Neural cell (in vitro differentiated cells): ENCODE results near the gene CCL28. TPM values are rescaled to one million over a fixed set of nuclear protein-coding genes. Genes with fewer than 3 reads are reported as not detected.

ENCODE experiments used
- H2AFZ ChIP-seq: fragments of 200-600, 300-800 bp; sonication (generic), shearing (Covaris generic); 2 replicates; pipeline ENCODE4 v1.6.0; 2014; ENCODE audit warnings: low read depth, mild to moderate bottlenecking, antibody characterized with exemption, low read length, moderate library complexity
- H3F3A ChIP-seq: fragments of 200-600 bp; shearing (Covaris generic); 2 replicates; pipeline ENCODE4 v1.6.1; 2016; ENCODE audit warnings: mild to moderate bottlenecking, moderate library complexity, mixed read lengths, antibody characterized with exemption, low read length; ENCODE audit not compliant: insufficient read depth, poor library complexity, severe bottlenecking
- H3K27ac ChIP-seq: fragments of 200-600, 300-800 bp; sonication (generic), shearing (Covaris generic); 2 replicates; pipeline ENCODE4 v1.5.1; 2014; ENCODE audit warnings: mild to moderate bottlenecking, low read length, moderate library complexity
- H3K27me3 ChIP-seq: fragments of 300-800, 200-600 bp; sonication (generic), shearing (Covaris generic); 2 replicates; pipeline ENCODE4 v1.6.0; 2014; ENCODE audit warnings: mild to moderate bottlenecking, low read depth, low read length, moderate library complexity; ENCODE audit not compliant: insufficient read depth
- H3K36me3 ChIP-seq: fragments of 300-800, 200-600 bp; sonication (generic), shearing (Covaris generic); 2 replicates; pipeline ENCODE4 v1.5.1; 2014; ENCODE audit warnings: mild to moderate bottlenecking, antibody characterized with exemption, low read length, moderate library complexity; ENCODE audit not compliant: insufficient read depth
- H3K4me2 ChIP-seq: fragments of 300-800, 200-600 bp; sonication (generic), shearing (Covaris generic); 2 replicates; pipeline ENCODE4 v1.6.0; 2014; ENCODE audit warnings: mild to moderate bottlenecking, low read length
- H3K4me3 ChIP-seq: fragments of 300-800, 200-600 bp; sonication (generic), shearing (Covaris generic); 2 replicates; pipeline ENCODE4 v1.5.1; 2014; ENCODE audit warnings: mild to moderate bottlenecking, low read length, moderate library complexity
- H3K79me2 ChIP-seq: fragments of 200-600 bp; shearing (Covaris generic); replicated peaks from 2 replicates; pipeline ENCODE4 v1.6.0; 2014; ENCODE audit warnings: mild to moderate bottlenecking, low read length, moderate library complexity; ENCODE audit not compliant: insufficient read depth
- H3K9ac ChIP-seq: fragments of 300-800, 200-600 bp; sonication (generic), shearing (Covaris generic); 2 replicates; pipeline ENCODE4 v1.6.1; 2016; ENCODE audit warnings: mild to moderate bottlenecking, low read length, mixed read lengths
- H3K9me2 ChIP-seq: fragments of 200-600 bp; shearing (Covaris generic); 2 replicates; pipeline ENCODE4 v1.6.1; 2016; ENCODE audit warnings: mild to moderate bottlenecking, low read length, mixed read lengths; ENCODE audit not compliant: insufficient read depth
- H3K9me3 ChIP-seq: fragments of 200-600, 300-800 bp; sonication (generic), shearing (Covaris generic); 2 replicates; pipeline ENCODE4 v1.6.1; 2016; ENCODE audit warnings: mild to moderate bottlenecking, mixed run types, low read length, moderate library complexity, mixed read lengths
- H4K20me1 ChIP-seq: fragments of 200-600 bp; shearing (Covaris generic); 2 replicates; pipeline ENCODE4 v1.6.1; 2016; ENCODE audit warnings: mild to moderate bottlenecking, mixed run types; ENCODE audit not compliant: insufficient read depth
- CTCF ChIP-seq: fragments of 450-650 bp; IDR thresholded peaks from 2 replicates; pipeline ENCODE4 v1.5.1; 2014; ENCODE audit warnings: antibody characterized with exemption, mild to moderate bottlenecking, moderate library complexity; ENCODE audit not compliant: poor library complexity, severe bottlenecking
- EP300 ChIP-seq: fragments of 450-650 bp; conservative IDR thresholded peaks from 2 replicates; pipeline ENCODE4 v1.6.1; 2014; ENCODE audit warnings: antibody characterized with exemption, mild to moderate bottlenecking, moderate library complexity; ENCODE audit not compliant: poor library complexity, severe bottlenecking
- EZH2 ChIP-seq: fragments of 200-600, 300-800 bp; shearing (Covaris generic), sonication (generic); IDR thresholded peaks from 2 replicates; pipeline ENCODE4 v1.6.1; 2014; ENCODE audit warnings: antibody characterized with exemption, low read length, borderline replicate concordance, mild to moderate bottlenecking; ENCODE audit not compliant: insufficient read depth, poor library complexity, severe bottlenecking
- MXI1 ChIP-seq: fragments of 450-650 bp; conservative IDR thresholded peaks from 2 replicates; pipeline ENCODE4 v1.6.1; 2014; ENCODE audit warnings: antibody characterized with exemption, mild to moderate bottlenecking; ENCODE audit not compliant: poor library complexity, severe bottlenecking
- POLR2AphosphoS5 ChIP-seq: IDR thresholded peaks from 2 replicates; pipeline ENCODE4 v1.6.1; 2012
- RAD21 ChIP-seq: fragments of 450-650 bp; conservative IDR thresholded peaks from 2 replicates; pipeline ENCODE4 v1.6.1; 2014; ENCODE audit warnings: antibody characterized with exemption, mild to moderate bottlenecking, moderate library complexity
- SMC3 ChIP-seq: fragments of 450-650 bp; conservative IDR thresholded peaks from 2 replicates; pipeline ENCODE4 v1.6.1; 2014; ENCODE audit warnings: antibody characterized with exemption, mild to moderate bottlenecking, moderate library complexity; ENCODE audit not compliant: poor library complexity
- TAF1 ChIP-seq: IDR thresholded peaks from 2 replicates; pipeline ENCODE4 v1.6.1; 2012; ENCODE audit warnings: low read depth
- polyA plus RNA-seq: library from polyadenylated mRNA; depleted of rRNA; stranded (reverse); fragments of >200 nt; gene quantifications from 2 replicates; pipeline ENCODE4 v1.2.3, GENCODE V29; 2014
- TF ChIP-seq, protein P1 (sequence below): IDR thresholded peaks from 2 replicates; pipeline ENCODE4 v1.6.1; 2012; ENCODE audit warnings: borderline replicate concordance

The CCL28 gene
- polyA plus RNA-seq, 1 donor from 2014 or later: not detected

- H3K79me2 ChIP-seq: no peaks in the 10 kb centered on the region
- H3K9ac ChIP-seq: no peak overlapping the region
- no peak overlapping the region for H3K4me2 ChIP-seq
- H3K4me3 ChIP-seq: no peak overlapping the region
- no peaks in the 10 kb centered on the region for H3K9me3 ChIP-seq
- H3K27me3 ChIP-seq: no peaks in the 10 kb centered on the region
- no peaks in the 10 kb centered on the region for H3F3A ChIP-seq
- no peaks in the 10 kb centered on the region for H3K36me3 ChIP-seq
- TF ChIP-seq CTCF (no peak), SMC3 (no peak), EP300 (no peak), TAF1 (no peak), POLR2AphosphoS5 (no peak), EZH2 (no peak), MXI1 (no peak), RAD21 (no peak)
- TF ChIP-seq, protein P1, sequence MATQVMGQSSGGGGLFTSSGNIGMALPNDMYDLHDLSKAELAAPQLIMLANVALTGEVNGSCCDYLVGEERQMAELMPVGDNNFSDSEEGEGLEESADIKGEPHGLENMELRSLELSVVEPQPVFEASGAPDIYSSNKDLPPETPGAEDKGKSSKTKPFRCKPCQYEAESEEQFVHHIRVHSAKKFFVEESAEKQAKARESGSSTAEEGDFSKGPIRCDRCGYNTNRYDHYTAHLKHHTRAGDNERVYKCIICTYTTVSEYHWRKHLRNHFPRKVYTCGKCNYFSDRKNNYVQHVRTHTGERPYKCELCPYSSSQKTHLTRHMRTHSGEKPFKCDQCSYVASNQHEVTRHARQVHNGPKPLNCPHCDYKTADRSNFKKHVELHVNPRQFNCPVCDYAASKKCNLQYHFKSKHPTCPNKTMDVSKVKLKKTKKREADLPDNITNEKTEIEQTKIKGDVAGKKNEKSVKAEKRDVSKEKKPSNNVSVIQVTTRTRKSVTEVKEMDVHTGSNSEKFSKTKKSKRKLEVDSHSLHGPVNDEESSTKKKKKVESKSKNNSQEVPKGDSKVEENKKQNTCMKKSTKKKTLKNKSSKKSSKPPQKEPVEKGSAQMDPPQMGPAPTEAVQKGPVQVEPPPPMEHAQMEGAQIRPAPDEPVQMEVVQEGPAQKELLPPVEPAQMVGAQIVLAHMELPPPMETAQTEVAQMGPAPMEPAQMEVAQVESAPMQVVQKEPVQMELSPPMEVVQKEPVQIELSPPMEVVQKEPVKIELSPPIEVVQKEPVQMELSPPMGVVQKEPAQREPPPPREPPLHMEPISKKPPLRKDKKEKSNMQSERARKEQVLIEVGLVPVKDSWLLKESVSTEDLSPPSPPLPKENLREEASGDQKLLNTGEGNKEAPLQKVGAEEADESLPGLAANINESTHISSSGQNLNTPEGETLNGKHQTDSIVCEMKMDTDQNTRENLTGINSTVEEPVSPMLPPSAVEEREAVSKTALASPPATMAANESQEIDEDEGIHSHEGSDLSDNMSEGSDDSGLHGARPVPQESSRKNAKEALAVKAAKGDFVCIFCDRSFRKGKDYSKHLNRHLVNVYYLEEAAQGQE: no peak
- no peaks in the 10 kb centered on the region for H3K9me2 ChIP-seq
- H4K20me1 ChIP-seq: no peaks in the 10 kb centered on the region
- H3K27ac ChIP-seq: no peak overlapping the region
- H2AFZ ChIP-seq: no peak overlapping the region
Observed at GRCh38 chr5:43348207-43348606, 64.0 kb downstream of the CCL28 start.

DNA sequence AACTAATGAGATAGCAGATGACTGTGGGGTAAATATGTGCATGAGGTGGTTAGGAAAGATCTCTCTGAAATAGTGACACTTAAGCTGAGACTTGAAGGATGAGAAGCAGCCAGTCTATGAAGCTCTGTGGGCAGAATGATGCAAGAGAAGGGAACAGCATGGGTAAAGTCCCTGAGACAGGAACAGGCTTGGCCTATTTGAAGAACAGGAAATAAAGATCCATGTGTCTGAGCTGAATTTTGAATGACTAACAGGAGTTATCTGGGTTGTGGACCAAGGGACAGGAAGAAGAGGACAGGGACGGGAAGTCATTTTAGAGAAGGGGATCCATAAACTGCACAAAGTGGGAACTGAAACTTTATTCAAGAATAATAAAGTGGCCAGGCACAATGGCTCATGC, 73.3 kb downstream of the CCL28 start:
- H2AFZ ChIP-seq: no peak overlapping the region
- no peaks in the 10 kb centered on the region for H3K79me2 ChIP-seq
- H4K20me1 ChIP-seq: no peaks in the 10 kb centered on the region
- no peaks in the 10 kb centered on the region for H3K27me3 ChIP-seq
- TF ChIP-seq CTCF: no peak
- no peak for TF ChIP-seq EZH2
- no peak for TF ChIP-seq RAD21
- TF ChIP-seq TAF1: no peak
- TF ChIP-seq SMC3: no peak
- TF ChIP-seq EP300: no peak
- no peak for TF ChIP-seq POLR2AphosphoS5
- no peak for TF ChIP-seq MXI1
- TF ChIP-seq, protein P1: no peak
- H3K36me3 ChIP-seq: no peaks in the 10 kb centered on the region
- H3F3A ChIP-seq: no peaks in the 10 kb centered on the region
- no peak overlapping the region for H3K4me2 ChIP-seq
- no peaks in the 10 kb centered on the region for H3K9me2 ChIP-seq
- H3K9ac ChIP-seq: no peak overlapping the region
- H3K4me3 ChIP-seq: no peak overlapping the region
- H3K27ac ChIP-seq: no peak overlapping the region
- H3K9me3 ChIP-seq: no peaks in the 10 kb centered on the region
